GM06990 (cell line): ENCODE measurements around the gene UFD1.

Experiments used
- DNase-seq: peaks from one replicate; pipeline ENCODE4 v3.0.0-alpha.2; 2011; ENCODE audit not compliant: insufficient read length; ENCODE audit errors: extremely low read depth
- H3K27me3 ChIP-seq: replicated peaks from 2 replicates; pipeline ENCODE4 v1.6.0; 2011; ENCODE audit warnings: low read length; ENCODE audit not compliant: control insufficient read depth, insufficient read depth
- H3K36me3 ChIP-seq: 2 replicates; pipeline ENCODE4 v1.5.1; 2011; ENCODE audit warnings: low read length; ENCODE audit not compliant: control insufficient read depth, insufficient read depth
- H3K4me3 ChIP-seq: replicated peaks from 2 replicates; pipeline ENCODE4 v1.5.1; 2011; ENCODE audit warnings: low read depth, mild to moderate bottlenecking, control low read depth, low read length
- TF ChIP-seq, protein P1 (sequence below): IDR thresholded peaks from 2 replicates; pipeline ENCODE4 v1.5.1; 2011; ENCODE audit warnings: low read length, control low read depth, mild to moderate bottlenecking, inconsistent platforms; ENCODE audit not compliant: insufficient read depth, poor library complexity, severe bottlenecking

UFD1 gene

DNA sequence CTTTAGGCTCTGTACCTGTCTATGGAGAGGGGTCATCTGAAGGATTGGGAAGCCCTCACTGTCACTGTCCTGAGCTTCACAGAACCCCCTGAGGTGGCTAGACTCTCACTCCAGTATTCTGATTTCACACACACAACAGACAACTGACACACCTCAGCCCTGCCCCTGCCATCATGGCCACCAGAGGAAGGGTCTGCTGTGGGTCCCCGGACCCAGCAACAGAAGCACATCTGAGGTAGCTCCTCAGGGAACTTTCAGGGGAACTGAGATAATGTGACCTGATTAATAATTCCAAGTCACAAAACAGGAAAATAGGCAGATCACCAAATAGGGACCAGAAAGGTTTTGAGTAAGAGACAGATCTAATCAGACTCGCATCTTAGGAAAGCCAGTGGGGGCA, 24.0 kb downstream of the UFD1 start:
- TF ChIP-seq, protein P1, sequence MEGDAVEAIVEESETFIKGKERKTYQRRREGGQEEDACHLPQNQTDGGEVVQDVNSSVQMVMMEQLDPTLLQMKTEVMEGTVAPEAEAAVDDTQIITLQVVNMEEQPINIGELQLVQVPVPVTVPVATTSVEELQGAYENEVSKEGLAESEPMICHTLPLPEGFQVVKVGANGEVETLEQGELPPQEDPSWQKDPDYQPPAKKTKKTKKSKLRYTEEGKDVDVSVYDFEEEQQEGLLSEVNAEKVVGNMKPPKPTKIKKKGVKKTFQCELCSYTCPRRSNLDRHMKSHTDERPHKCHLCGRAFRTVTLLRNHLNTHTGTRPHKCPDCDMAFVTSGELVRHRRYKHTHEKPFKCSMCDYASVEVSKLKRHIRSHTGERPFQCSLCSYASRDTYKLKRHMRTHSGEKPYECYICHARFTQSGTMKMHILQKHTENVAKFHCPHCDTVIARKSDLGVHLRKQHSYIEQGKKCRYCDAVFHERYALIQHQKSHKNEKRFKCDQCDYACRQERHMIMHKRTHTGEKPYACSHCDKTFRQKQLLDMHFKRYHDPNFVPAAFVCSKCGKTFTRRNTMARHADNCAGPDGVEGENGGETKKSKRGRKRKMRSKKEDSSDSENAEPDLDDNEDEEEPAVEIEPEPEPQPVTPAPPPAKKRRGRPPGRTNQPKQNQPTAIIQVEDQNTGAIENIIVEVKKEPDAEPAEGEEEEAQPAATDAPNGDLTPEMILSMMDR, result no peak
- peaks cover 35% of the 10 kb centered on the region for H3K36me3 ChIP-seq
- no peaks in the 10 kb centered on the region for H3K27me3 ChIP-seq
- H3K4me3 ChIP-seq, result no peak overlapping the region
- no peak for DNase-seq

DNA sequence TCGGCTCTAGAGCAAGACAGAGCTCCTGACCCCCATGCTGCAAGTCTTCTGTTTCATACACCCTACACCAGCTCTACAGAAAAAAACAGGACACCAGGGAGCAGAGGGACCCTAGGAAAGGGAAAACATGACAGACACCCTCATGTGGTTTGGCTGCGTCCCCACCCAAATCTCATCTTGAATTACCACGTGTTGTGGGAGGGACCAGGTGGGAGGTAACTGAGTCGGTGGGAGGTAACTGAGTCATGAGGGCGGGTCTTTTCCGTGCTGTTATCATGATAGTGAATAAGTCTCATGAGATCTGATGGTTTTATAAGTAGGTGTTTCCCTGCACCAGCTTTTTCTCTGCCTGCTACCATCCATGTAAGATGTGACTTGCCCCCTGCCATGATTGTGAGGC, 24.8 kb downstream of the UFD1 start:
- Histone ChIP-seq H3K27me3 (no peaks in the 10 kb centered on the region), H3K36me3 (peaks cover 35% of the 10 kb centered on the region), H3K4me3 (no peak overlapping the region)
- TF ChIP-seq, protein P1, result no peak
- no peak for DNase-seq

DNA sequence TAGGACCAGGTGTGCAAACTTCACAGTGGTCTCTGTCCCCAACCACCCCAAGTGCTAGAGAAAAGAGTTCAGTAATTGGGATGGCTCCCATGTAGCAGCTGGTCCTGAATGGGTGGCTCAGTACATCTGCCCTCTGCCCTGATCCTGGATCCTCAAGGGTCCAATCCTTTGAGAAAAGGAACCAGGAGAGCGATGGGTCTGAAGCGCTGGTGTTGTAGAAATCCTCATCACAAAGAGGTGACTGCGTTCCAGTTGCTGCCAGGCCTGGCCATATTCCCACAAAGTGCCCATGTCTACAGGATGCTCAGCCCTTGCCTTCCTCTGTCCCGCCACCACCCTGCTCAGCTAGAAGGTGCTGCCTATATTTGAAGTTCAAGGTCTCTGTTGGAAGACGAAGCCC, 25.3 kb downstream of the UFD1 start:
- Histone ChIP-seq H3K36me3 (peaks cover 35% of the 10 kb centered on the region), H3K27me3 (no peaks in the 10 kb centered on the region), H3K4me3 (no peak overlapping the region)
- no peak for DNase-seq
- TF ChIP-seq, protein P1, result no peak

DNA sequence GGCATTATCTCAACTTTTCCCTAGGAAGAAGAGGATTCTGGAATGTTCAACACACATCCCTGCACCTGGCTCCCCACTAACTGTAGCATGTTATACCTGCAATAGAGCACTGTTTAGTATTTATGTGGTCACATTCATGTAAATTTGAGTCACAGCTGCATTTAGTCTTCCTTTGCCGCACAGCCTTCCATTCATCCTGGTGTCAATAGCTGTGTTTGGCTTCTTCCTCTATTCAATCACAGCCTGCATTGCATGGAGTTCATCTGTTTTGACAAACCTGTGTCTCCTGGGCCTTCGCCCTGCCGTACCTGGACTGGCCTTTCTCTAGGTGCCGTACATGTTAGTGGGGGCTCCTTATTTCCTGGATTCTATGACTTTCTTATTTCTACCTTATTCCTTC, 27.4 kb downstream of the UFD1 start:
- Histone ChIP-seq H3K4me3 (no peak overlapping the region), H3K36me3 (peaks cover 29% of the 10 kb centered on the region), H3K27me3 (no peaks in the 10 kb centered on the region)
- no peak for DNase-seq
- TF ChIP-seq, protein P1, result no peak

DNA sequence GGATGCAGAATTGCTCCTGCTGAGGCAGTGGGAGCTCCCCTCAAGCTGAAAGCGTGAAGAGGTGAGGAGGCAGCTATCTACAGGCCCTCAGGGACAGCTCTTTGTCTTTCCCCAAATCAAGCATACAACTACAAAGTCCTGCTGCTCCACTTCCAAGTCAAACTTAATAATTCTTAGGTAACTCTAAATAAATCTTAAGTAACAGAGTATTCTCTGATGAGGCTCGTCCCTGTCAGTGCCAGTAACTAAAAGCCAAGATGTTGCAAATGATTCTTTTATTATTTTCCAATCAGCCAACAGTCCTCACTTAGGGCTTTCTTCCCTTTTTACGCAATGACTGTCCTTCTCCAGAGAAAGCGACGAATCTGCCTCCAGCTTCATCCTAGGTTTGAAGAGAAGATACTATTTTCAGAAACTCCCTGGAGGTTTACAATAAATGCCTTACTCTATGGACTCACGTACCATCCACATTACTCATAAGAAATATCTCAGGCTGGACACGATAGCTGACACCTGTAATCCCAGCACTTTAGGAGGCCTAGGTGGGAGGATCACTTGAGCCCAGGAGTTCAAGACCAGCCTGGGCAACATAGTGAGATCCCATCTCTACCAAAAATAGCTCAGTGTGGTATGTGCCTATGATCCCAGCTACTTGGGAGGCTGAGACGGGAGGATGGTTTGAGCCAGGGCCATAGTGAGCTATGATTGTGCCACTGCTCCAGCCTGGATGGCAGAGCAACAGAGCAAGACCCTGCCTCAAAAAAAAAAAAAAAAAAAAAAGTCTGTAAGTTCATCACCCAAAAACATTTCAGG, 28.4 kb downstream of the UFD1 start:
- Histone ChIP-seq H3K36me3 (peaks cover 21% of the 10 kb centered on the region), H3K27me3 (no peaks in the 10 kb centered on the region), H3K4me3 (no peak overlapping the region)
- TF ChIP-seq, protein P1, result no peak
- DNase-seq, result no peak
